GM23248 (cell line): ENCODE data around the gene P2RX7. TPM values are rescaled to one million over a fixed set of nuclear protein-coding genes. Genes with fewer than 3 reads are reported as not detected.
"Not testable (repeated sequence)": the region's sequence is repeated elsewhere in the genome, so short reads cannot be mapped to it uniquely, and the experiment has no call there.

Experiments
- DNase-seq: peaks from one replicate; pipeline ENCODE4 v3.0.0-alpha.2; 2015
- H2AFZ ChIP-seq: fragments of 200-600 bp; sonication (generic); 2 replicates; pipeline ENCODE4 v1.6.1; 2016; ENCODE audit warnings: antibody characterized with exemption
- H3F3A ChIP-seq: fragments of 200-600 bp; sonication (generic); 2 replicates; pipeline ENCODE4 v1.6.1; 2016; ENCODE audit warnings: mild to moderate bottlenecking, antibody characterized with exemption, mixed run types; ENCODE audit not compliant: insufficient read depth
- H3K27ac ChIP-seq: fragments of 200-600 bp; sonication (generic); 2 replicates; pipeline ENCODE4 v1.5.1; 2016; ENCODE audit warnings: mild to moderate bottlenecking
- H3K27me3 ChIP-seq: fragments of 200-600 bp; sonication (generic); replicated peaks from 2 replicates; pipeline ENCODE4 v1.6.1; 2016; ENCODE audit warnings: mild to moderate bottlenecking; ENCODE audit not compliant: insufficient read depth
- H3K36me3 ChIP-seq: fragments of 200-600 bp; sonication (generic); 2 replicates; pipeline ENCODE4 v1.6.1; 2016; ENCODE audit warnings: low read depth, mild to moderate bottlenecking
- H3K4me1 ChIP-seq: fragments of 200-600 bp; sonication (generic); 2 replicates; pipeline ENCODE4 v1.6.1; 2016; ENCODE audit warnings: mild to moderate bottlenecking; ENCODE audit not compliant: insufficient read depth
- H3K4me2 ChIP-seq: fragments of 200-600 bp; sonication (generic); one replicate; pipeline ENCODE4 v1.6.1; 2016; ENCODE audit warnings: mild to moderate bottlenecking; ENCODE audit not compliant: unreplicated experiment
- H3K4me3 ChIP-seq: fragments of 200-600 bp; sonication (generic); 2 replicates; pipeline ENCODE4 v1.5.1; 2016; ENCODE audit warnings: mild to moderate bottlenecking
- H3K79me2 ChIP-seq: fragments of 200-600 bp; sonication (generic); 2 replicates; pipeline ENCODE4 v1.6.1; 2016; ENCODE audit warnings: mild to moderate bottlenecking; ENCODE audit not compliant: insufficient read depth
- H3K9ac ChIP-seq: fragments of 200-600 bp; sonication (generic); 2 replicates; pipeline ENCODE4 v1.6.1; 2016; ENCODE audit warnings: mild to moderate bottlenecking
- H3K9me2 ChIP-seq: fragments of 200-600 bp; sonication (generic); 2 replicates; pipeline ENCODE4 v1.6.1; 2016; ENCODE audit warnings: mixed run types, mild to moderate bottlenecking, moderate library complexity; ENCODE audit not compliant: insufficient read depth
- H3K9me3 ChIP-seq: fragments of 200-600 bp; sonication (generic); one replicate; pipeline ENCODE4 v1.6.1; 2017; ENCODE audit warnings: low read depth
- H4K20me1 ChIP-seq: fragments of 200-600 bp; sonication (generic); 2 replicates; pipeline ENCODE4 v1.6.0; 2016; ENCODE audit not compliant: insufficient read depth
- EZH2 ChIP-seq: fragments of 200-600 bp; sonication (generic); IDR thresholded peaks from 2 replicates; pipeline ENCODE4 v1.6.1; 2018; ENCODE audit warnings: antibody characterized with exemption, mild to moderate bottlenecking; ENCODE audit not compliant: insufficient read depth, poor library complexity, severe bottlenecking
- EZH2phosphoT487 ChIP-seq: fragments of 200-600 bp; sonication (generic); IDR thresholded peaks from 2 replicates; pipeline ENCODE4 v1.6.1; 2018; ENCODE audit warnings: antibody characterized with exemption, moderate library complexity, mild to moderate bottlenecking, low read depth; ENCODE audit not compliant: insufficient read depth
- WGBS, 2 experiments: methylation state at CpG; one replicate each; pipeline ENCODE4 v1.1.6; 2015 to 2017; ENCODE audit warnings: low lambda C conversion rate in 2 of 2, low coverage in 1 of 2; ENCODE audit errors: missing lambda C conversion rate in 2 of 2; 5-methylcytosine and 5-hydroxymethylcytosine counted together
- in situ Hi-C: fragments of 300-500 bp; cut with MboI; formaldehyde crosslinking; loops from 2 replicates; pipeline ENCODE4 v1.15.0; 2020
- polyA plus RNA-seq: library from polyadenylated mRNA; unstranded; fragments of >200 nt; fragmentation: Nextera tagmentation; extraction: Ambion mirVana; gene quantifications from 2 replicates; pipeline ENCODE4 v1.2.1, GENCODE V29; 2016
- total RNA-seq: library from RNA; depleted of rRNA; stranded (reverse); fragments of >200 nt; shearing (Covaris generic); gene quantifications from 2 replicates; pipeline ENCODE4 v1.2.3, GENCODE V29; 2014

P2RX7 gene
- total and polyA plus RNA-seq, 2 experiments from 2014 or later, result 0.53 to 0.54 TPM

DNA sequence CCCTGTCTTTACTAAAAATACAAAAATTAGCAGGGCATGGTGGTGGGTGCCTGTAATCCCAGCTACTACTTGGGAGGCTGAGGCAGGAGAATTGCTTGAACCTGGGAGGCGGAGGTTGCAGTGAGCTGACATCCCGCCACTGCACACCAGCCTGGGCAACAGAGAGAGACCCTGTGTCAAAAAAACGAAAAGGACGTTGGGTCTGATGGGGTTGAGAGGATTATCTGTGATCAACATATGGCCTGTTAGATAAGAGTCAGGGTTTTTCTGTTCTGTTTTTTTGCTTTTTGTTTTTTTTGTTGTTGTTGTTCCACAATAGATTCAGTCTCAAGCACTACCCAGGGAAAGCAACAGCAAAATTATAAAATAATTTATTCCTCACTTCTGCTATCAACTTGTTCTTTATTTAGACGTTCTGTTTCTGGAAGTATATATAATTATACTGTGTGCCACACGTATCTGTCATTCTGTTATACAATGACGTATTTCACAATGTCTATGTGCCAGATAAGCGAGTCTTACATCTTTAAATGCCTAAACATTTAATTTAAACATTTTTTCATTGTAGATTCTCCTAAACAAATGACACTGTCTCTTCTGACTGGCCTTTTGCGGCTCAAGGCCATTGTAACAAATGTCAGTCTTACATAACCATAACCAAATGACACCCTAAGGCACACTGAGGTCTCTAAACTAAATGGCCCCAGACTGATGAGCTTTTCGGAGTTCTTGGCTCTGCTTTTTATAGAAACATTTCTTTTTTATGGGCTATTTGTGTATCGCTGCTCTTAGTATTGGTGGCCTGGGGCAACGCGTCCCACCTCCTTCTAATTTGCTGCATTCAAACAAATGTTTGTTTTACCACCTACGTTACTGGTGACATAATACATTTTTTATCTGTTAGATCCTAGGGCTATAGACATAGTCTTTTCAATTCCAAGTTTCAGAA is 70.0 kb downstream of the P2RX7 start:
- Histone ChIP-seq H3K9ac (no peak overlapping the region), H3K9me3 (no peaks in the 10 kb centered on the region), H3K9me2 (no peaks in the 10 kb centered on the region), H3K4me1 (no peaks in the 10 kb centered on the region), H3F3A (no peaks in the 10 kb centered on the region), H3K36me3 (no peaks in the 10 kb centered on the region), H3K27me3 (no peaks in the 10 kb centered on the region; the same call in 1 of the 2 replicates), H4K20me1 (no peaks in the 10 kb centered on the region), H2AFZ (no peak overlapping the region), H3K27ac (no peak overlapping the region), H3K4me2 (no peak overlapping the region), H3K4me3 (no peak overlapping the region), H3K79me2 (no peaks in the 10 kb centered on the region)
- DNase-seq, result no peak
- WGBS, 2 experiments, result 79 to 80% methylated on average over 14 of the region's 14 CpGs
- in situ Hi-C loops, result no loop called here
- TF ChIP-seq EZH2phosphoT487 (no peak), EZH2 (no peak)

DNA sequence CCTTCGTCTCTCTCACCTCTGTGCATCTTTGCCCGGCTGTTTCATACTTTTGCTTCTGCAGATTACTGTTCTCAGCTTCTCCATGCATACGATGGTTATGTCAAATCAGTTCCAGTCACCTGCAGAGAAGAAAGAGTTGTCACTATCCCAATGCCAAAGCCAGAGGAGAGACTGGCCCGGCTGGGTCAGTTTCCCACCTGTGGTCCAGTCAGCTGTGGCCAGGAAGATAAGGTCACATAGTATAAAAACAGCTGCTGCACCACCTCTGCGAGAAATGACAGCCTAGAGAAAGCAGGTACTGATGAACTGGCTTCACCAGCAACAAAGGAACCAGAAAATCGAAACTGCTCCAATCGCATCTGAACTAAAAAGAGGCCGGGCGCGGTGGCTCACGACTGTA is 70.8 kb downstream of the P2RX7 start:
- Histone ChIP-seq H3K79me2 (no peaks in the 10 kb centered on the region), H3K4me1 (no peaks in the 10 kb centered on the region), H3K4me2 (no peak overlapping the region), H3K9me3 (no peaks in the 10 kb centered on the region), H3K9me2 (no peaks in the 10 kb centered on the region), H3K27ac (no peak overlapping the region), H2AFZ (no peak overlapping the region), H3K27me3 (no peaks in the 10 kb centered on the region), H3K4me3 (no peak overlapping the region), H3K9ac (no peak overlapping the region), H4K20me1 (no peaks in the 10 kb centered on the region), H3K36me3 (no peaks in the 10 kb centered on the region), H3F3A (no peaks in the 10 kb centered on the region)
- in situ Hi-C loops, result no loop called here
- WGBS, 2 experiments, result 66 to 73% methylated on average over 11 of the region's 11 CpGs
- DNase-seq, result no peak
- TF ChIP-seq EZH2phosphoT487 (no peak), EZH2 (no peak)

DNA sequence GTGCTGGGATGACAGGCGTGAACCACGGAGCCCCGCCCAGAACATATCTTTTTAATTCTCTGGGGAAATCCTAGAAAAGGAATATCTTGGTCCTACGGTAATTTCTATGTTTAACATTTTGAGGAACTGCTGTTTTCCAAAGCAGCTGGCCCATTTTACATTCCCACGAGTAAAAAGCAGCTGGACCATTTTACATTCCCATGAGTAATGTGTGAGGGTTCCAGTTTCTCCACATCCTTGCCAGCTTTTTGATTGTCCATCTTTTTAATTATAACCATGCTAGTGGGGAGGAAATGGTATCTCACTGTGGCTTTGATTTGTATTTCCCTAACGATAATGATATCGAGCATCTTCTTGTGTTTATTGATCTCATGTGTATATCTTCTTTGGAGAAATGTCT is 72.8 kb downstream of the P2RX7 start:
- H3K4me2 ChIP-seq, result no peak overlapping the region
- no peak for TF ChIP-seq EZH2
- TF ChIP-seq EZH2phosphoT487, result no peak
- 50 to 61% methylated on average over 7 of the region's 7 CpGs for WGBS, 2 experiments
- no peak for DNase-seq
- H3K27me3 ChIP-seq, result no peaks in the 10 kb centered on the region
- no peaks in the 10 kb centered on the region for H3K4me1 ChIP-seq
- H3K9me3 ChIP-seq, result no peaks in the 10 kb centered on the region
- no peak overlapping the region for H3K27ac ChIP-seq
- H3K4me3 ChIP-seq, result no peak overlapping the region
- H3K9me2 ChIP-seq, result no peaks in the 10 kb centered on the region
- no peaks in the 10 kb centered on the region for H3K36me3 ChIP-seq
- no peaks in the 10 kb centered on the region for H3K79me2 ChIP-seq
- no peaks in the 10 kb centered on the region for H4K20me1 ChIP-seq
- no peaks in the 10 kb centered on the region for H3F3A ChIP-seq
- H2AFZ ChIP-seq, result no peak overlapping the region
- in situ Hi-C loops, result no loop called here
- no peak overlapping the region for H3K9ac ChIP-seq

DNA sequence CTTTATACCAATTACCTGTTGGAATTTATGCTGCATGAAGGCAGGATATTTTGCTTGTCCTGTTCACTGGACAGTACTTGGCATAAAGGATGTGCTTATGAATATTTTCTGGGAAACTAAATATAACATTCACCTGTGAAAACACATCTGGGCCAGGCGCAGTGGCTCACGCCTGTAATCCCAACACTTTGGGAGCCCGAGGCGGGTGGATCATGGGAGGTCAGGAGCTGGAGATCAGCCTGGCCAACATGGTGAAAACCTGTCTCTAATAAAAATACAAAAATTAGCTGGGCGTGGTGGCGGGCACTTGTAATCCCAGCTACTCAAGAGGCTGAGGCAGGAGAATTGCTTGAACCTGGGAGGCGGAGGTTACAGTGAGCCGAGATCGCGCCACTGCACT is 75.9 kb downstream of the P2RX7 start:
- H3K36me3 ChIP-seq, H3F3A ChIP-seq, H3K4me2 ChIP-seq, H3K9me3 ChIP-seq, H3K9me2 ChIP-seq, DNase-seq, H3K4me3 ChIP-seq, H3K27ac ChIP-seq, H3K27me3 ChIP-seq, H4K20me1 ChIP-seq, H3K9ac ChIP-seq, H2AFZ ChIP-seq, in situ Hi-C loops, H3K4me1 ChIP-seq, H3K79me2 ChIP-seq: not testable (repeated sequence)
- WGBS, 2 experiments, result 79 to 87% methylated on average over 6 to 10 of the region's 10 CpGs
